Keratinocyte (primary cell): ENCODE results near the gene TGDS. TPM values are rescaled to one million over a fixed set of nuclear protein-coding genes. Genes with fewer than 3 reads are reported as not detected.

Experiments
- DNase-seq: peaks from one replicate; pipeline ENCODE4 v3.0.0-alpha.2; 2011; ENCODE audit warnings: low read depth, missing footprints, low spot score
- FAIRE-seq: peaks from 2 replicates; lab custom pipeline; 2011; peaks lifted over from hg19 to GRCh38; lab: Jason Lieb, UNC
- H2AFZ ChIP-seq: 2 replicates; pipeline ENCODE4 v1.6.0; 2012; ENCODE audit warnings: low read length, control low read depth, inconsistent platforms; ENCODE audit not compliant: control insufficient read depth
- H3K27ac ChIP-seq: 2 replicates; pipeline ENCODE4 v1.5.1; 2011; ENCODE audit warnings: low read length; ENCODE audit not compliant: control insufficient read depth, insufficient read depth
- H3K27me3 ChIP-seq: 3 replicates; pipeline ENCODE4 v1.6.0; 2011; ENCODE audit warnings: low read length; ENCODE audit not compliant: control insufficient read depth, insufficient read depth; ENCODE audit errors: extremely low read depth
- H3K36me3 ChIP-seq, 2 experiments: 2 replicates in 1 of 2; 3 replicates in 1 of 2; pipeline ENCODE4 v1.5.1; 2011; ENCODE audit warnings: low read length in 2 of 2, mild to moderate bottlenecking in 1 of 2; ENCODE audit not compliant: control insufficient read depth in 2 of 2, insufficient read depth in 2 of 2; ENCODE audit errors: extremely low read depth in 1 of 2
- H3K4me1 ChIP-seq: 3 replicates; pipeline ENCODE4 v1.5.1; 2011; ENCODE audit warnings: low read length; ENCODE audit not compliant: control insufficient read depth, insufficient read depth; ENCODE audit errors: extremely low read depth
- H3K4me2 ChIP-seq: 3 replicates; pipeline ENCODE4 v1.6.0; 2011; ENCODE audit warnings: low read depth, low read length; ENCODE audit not compliant: control insufficient read depth, insufficient read depth; ENCODE audit errors: extremely low read depth
- H3K4me3 ChIP-seq, 3 experiments: fragments of 200-600 bp in 1 of 3; sonication (generic) in 1 of 3; 2 replicates in 2 of 3; 3 replicates in 1 of 3; pipeline ENCODE4 v1.5.1; 2011 to 2016; ENCODE audit warnings: low read length in 3 of 3, mild to moderate bottlenecking in 3 of 3, control low read depth in 2 of 3, inconsistent platforms in 1 of 3, low read depth in 1 of 3, mixed read lengths in 1 of 3, mixed run types in 1 of 3, moderate library complexity in 1 of 3; ENCODE audit not compliant: control insufficient read depth in 2 of 3, insufficient read depth in 2 of 3; ENCODE audit errors: extremely low read depth in 1 of 3
- H3K79me2 ChIP-seq: 2 replicates; pipeline ENCODE4 v1.6.0; 2012; ENCODE audit warnings: low read length; ENCODE audit not compliant: control insufficient read depth, insufficient read depth
- H3K9ac ChIP-seq: 3 replicates; pipeline ENCODE4 v1.6.0; 2011; ENCODE audit warnings: low read length; ENCODE audit not compliant: control insufficient read depth, insufficient read depth; ENCODE audit errors: extremely low read depth
- H3K9me1 ChIP-seq: 3 replicates; pipeline ENCODE4 v1.6.0; 2011; ENCODE audit warnings: low read length; ENCODE audit not compliant: control insufficient read depth, insufficient read depth; ENCODE audit errors: extremely low read depth
- H3K9me3 ChIP-seq: 2 replicates; pipeline ENCODE4 v1.5.1; 2012; ENCODE audit warnings: low read depth, low read length; ENCODE audit not compliant: control insufficient read depth
- H4K20me1 ChIP-seq: 3 replicates; pipeline ENCODE4 v1.6.0; 2011; ENCODE audit warnings: low read length; ENCODE audit not compliant: control insufficient read depth, insufficient read depth; ENCODE audit errors: extremely low read depth
- EZH2 ChIP-seq: IDR thresholded peaks from one replicate; pipeline ENCODE4 v1.6.1; 2012; ENCODE audit warnings: inconsistent platforms, mild to moderate bottlenecking, low read length, moderate library complexity
- dilution Hi-C: fragments of 300-500 bp; cut with MboI; formaldehyde crosslinking; loops from one replicate; pipeline ENCODE4 v1.7.0; 2020; ENCODE audit warnings: low sequenced_read_pairs; ENCODE audit not compliant: extremely low pct_ligation_motif_present
- polyA plus RNA-seq, 5 experiments: library from polyadenylated mRNA; depleted of rRNA in 3 of 5; stranded (reverse) in 3 of 5; stranded (forward) in 1 of 5; unstranded in 1 of 5; fragments of >200 nt; gene quantifications; 1 replicate in 1 of 5; 2 replicates in 3 of 5; 3 replicates in 1 of 5; pipeline versions ENCODE4 v1.2.1 to v1.2.3, GENCODE V29; 2011 to 2012; ENCODE audit warnings: missing spikeins in 2 of 5, low read depth in 1 of 5, low replicate concordance in 1 of 5
- TF ChIP-seq, protein P1 (sequence below), 3 experiments: IDR thresholded peaks in 1 of 3; conservative IDR thresholded peaks in 1 of 3; optimal IDR thresholded peaks in 1 of 3; 2 replicates in 2 of 3; 3 replicates in 1 of 3; pipeline versions ENCODE3 to v1.5.1; 2011; ENCODE audit warnings: low read length in 3 of 3, mild to moderate bottlenecking in 3 of 3, moderate library complexity in 2 of 3, control low read depth in 1 of 3, inconsistent platforms in 1 of 3; ENCODE audit not compliant: insufficient read depth in 2 of 3; ENCODE audit errors: extremely low read depth in 1 of 3

Gene TGDS
- polyA plus RNA-seq, 1 donor (not counting 4 experiments of a cell fraction or from before 2014, with no cell fraction given), result 19.4 TPM

DNA sequence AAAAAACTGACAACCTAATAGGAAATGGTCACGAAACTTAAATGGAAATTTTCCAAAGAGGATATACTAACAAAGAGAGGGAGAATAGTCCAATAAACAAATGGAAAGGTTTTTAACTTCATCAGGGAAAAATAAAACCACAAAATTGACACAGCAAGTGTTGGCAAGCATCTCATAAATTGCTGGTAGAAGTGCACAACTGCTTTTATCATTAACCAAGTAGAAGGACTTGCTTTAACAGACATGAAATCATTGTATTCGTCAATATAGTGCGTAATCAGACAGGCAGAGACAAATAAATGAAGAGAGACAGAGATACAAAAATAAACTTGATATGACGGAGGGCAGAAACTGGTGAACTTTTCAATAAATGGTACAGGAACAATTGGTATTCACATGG is 7.4 kb downstream of the TGDS start:
- H3K36me3 ChIP-seq, result peaks cover 0 to 1% of the 10 kb centered on the region in 2 experiments
- DNase-seq (no peak), FAIRE-seq (no peak)
- no peak overlapping the region for H2AFZ ChIP-seq
- no peak overlapping the region for H3K9ac ChIP-seq
- peaks cover 23% of the 10 kb centered on the region for H3K79me2 ChIP-seq
- no peaks in the 10 kb centered on the region for H3K27me3 ChIP-seq
- no peaks in the 10 kb centered on the region for H3K9me3 ChIP-seq
- no peak overlapping the region for H3K4me2 ChIP-seq
- TF ChIP-seq, protein P1, sequence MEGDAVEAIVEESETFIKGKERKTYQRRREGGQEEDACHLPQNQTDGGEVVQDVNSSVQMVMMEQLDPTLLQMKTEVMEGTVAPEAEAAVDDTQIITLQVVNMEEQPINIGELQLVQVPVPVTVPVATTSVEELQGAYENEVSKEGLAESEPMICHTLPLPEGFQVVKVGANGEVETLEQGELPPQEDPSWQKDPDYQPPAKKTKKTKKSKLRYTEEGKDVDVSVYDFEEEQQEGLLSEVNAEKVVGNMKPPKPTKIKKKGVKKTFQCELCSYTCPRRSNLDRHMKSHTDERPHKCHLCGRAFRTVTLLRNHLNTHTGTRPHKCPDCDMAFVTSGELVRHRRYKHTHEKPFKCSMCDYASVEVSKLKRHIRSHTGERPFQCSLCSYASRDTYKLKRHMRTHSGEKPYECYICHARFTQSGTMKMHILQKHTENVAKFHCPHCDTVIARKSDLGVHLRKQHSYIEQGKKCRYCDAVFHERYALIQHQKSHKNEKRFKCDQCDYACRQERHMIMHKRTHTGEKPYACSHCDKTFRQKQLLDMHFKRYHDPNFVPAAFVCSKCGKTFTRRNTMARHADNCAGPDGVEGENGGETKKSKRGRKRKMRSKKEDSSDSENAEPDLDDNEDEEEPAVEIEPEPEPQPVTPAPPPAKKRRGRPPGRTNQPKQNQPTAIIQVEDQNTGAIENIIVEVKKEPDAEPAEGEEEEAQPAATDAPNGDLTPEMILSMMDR (optimal IDR thresholded peaks at IDR 0.05 in 1 of 3, IDR thresholded peaks at IDR 0.05 in 1 of 3, conservative IDR thresholded peaks at IDR 0.05 in 1 of 3; ENCODE audit: extremely low read depth in 1 of 3, insufficient read depth in 2 of 3, low read length in 3 of 3), result no peak
- dilution Hi-C loops, result no loop called here
- H3K4me1 ChIP-seq, result no peaks in the 10 kb centered on the region
- no peaks in the 10 kb centered on the region for H4K20me1 ChIP-seq
- H3K9me1 ChIP-seq, result no peaks in the 10 kb centered on the region
- H3K27ac ChIP-seq, result no peak overlapping the region
- H3K4me3 ChIP-seq, result no peak overlapping the region

DNA sequence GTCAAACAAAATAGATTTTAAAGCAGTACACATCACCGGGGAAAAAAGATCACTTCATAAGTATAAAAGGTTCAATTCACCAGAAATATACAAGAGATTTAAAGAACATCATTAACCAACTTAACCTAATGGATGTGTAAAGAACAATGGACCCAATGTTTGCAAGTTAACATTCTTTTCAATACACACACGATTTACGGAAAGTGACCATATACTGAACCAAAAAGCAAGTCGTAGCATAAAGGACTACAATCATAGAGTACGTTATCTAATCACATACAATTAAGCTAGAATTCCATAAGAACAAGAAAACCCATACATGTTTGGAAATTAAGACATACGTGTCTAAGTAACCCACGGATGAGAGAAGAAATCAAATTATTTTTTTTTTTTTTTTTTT is 9.6 kb downstream of the TGDS start:
- H3K9ac ChIP-seq, result no peak overlapping the region

More for the DNA sequence above, 9.6 kb downstream of the TGDS start:
- DNase-seq (no peak), FAIRE-seq (no peak)
- no peak overlapping the region for H3K27ac ChIP-seq
- TF ChIP-seq, protein P1 (optimal IDR thresholded peaks at IDR 0.05 in 1 of 3, IDR thresholded peaks at IDR 0.05 in 1 of 3, conservative IDR thresholded peaks at IDR 0.05 in 1 of 3; ENCODE audit: extremely low read depth in 1 of 3, insufficient read depth in 2 of 3, low read length in 3 of 3), result no peak
- no peak for TF ChIP-seq EZH2
- no peaks in the 10 kb centered on the region for H3K9me3 ChIP-seq
- peaks cover 19% of the 10 kb centered on the region for H3K79me2 ChIP-seq
- dilution Hi-C loops, result no loop called here
- no peaks in the 10 kb centered on the region for H3K4me1 ChIP-seq
- H4K20me1 ChIP-seq, result no peaks in the 10 kb centered on the region
- H3K4me3 ChIP-seq, result no peak overlapping the region
- H3K36me3 ChIP-seq, result peaks cover 5 to 10% of the 10 kb centered on the region in 2 experiments
- H3K4me2 ChIP-seq, result no peak overlapping the region
- H2AFZ ChIP-seq, result no peak overlapping the region
- H3K27me3 ChIP-seq, result no peaks in the 10 kb centered on the region
- H3K9me1 ChIP-seq, result no peaks in the 10 kb centered on the region
